GM23338 (cell line): ENCODE data around the gene ACO2. TPM values are rescaled to one million over a fixed set of nuclear protein-coding genes. Genes with fewer than 3 reads are reported as not detected.

Experiments used
- ATAC-seq: fragments of 200-7000 bp; cut with Tn5 transposase; 3 replicates; pipeline ENCODE4 v1.9.1; 2020
- DNase-seq: peaks from one replicate; pipeline ENCODE4 v3.0.0-alpha.2; 2015; ENCODE audit warnings: low spot score
- H2AFZ ChIP-seq: fragments of 200-600 bp; sonication (generic); 2 replicates; pipeline ENCODE4 v1.8.0; 2016; ENCODE audit warnings: antibody characterized with exemption, mild to moderate bottlenecking, moderate library complexity
- H3F3A ChIP-seq: fragments of 200-600 bp; sonication (generic); replicated peaks from 2 replicates; pipeline ENCODE4 v1.8.0; 2017; ENCODE audit warnings: antibody characterized with exemption, mixed run types, low read depth
- H3K27ac ChIP-seq: fragments of 200-600 bp; sonication (generic); 2 replicates; pipeline ENCODE4 v1.6.1; 2016; ENCODE audit warnings: low read depth
- H3K27me3 ChIP-seq: fragments of 200-600 bp; sonication (generic); 2 replicates; pipeline ENCODE4 v1.8.0; 2016; ENCODE audit warnings: mild to moderate bottlenecking, mixed run types, moderate library complexity; ENCODE audit not compliant: insufficient read depth
- H3K36me3 ChIP-seq: fragments of 200-600 bp; sonication (generic); 2 replicates; pipeline ENCODE4 v1.8.0; 2016; ENCODE audit warnings: mild to moderate bottlenecking; ENCODE audit not compliant: insufficient read depth
- H3K4me1 ChIP-seq: fragments of 200-600 bp; sonication (generic); 2 replicates; pipeline ENCODE4 v1.8.0; 2016; ENCODE audit warnings: mild to moderate bottlenecking, moderate library complexity; ENCODE audit not compliant: insufficient read depth
- H3K4me2 ChIP-seq: fragments of 200-600 bp; sonication (generic); 2 replicates; pipeline ENCODE4 v1.7.1; 2017; ENCODE audit warnings: mixed run types
- H3K4me3 ChIP-seq: fragments of 200-600 bp; sonication (generic); 2 replicates; pipeline ENCODE4 v1.6.1; 2016; ENCODE audit warnings: mixed run types
- H3K79me2 ChIP-seq: fragments of 200-600 bp; sonication (generic); replicated peaks from 2 replicates; pipeline ENCODE4 v1.8.0; 2017; ENCODE audit warnings: mild to moderate bottlenecking; ENCODE audit not compliant: insufficient read depth
- H3K9me2 ChIP-seq: fragments of 200-600 bp; sonication (generic); 2 replicates; pipeline ENCODE4 v1.8.0; 2017; ENCODE audit not compliant: insufficient read depth
- H4K20me1 ChIP-seq: fragments of 200-600 bp; sonication (generic); replicated peaks from 2 replicates; pipeline ENCODE4 v1.8.0; 2017; ENCODE audit warnings: mild to moderate bottlenecking; ENCODE audit not compliant: insufficient read depth
- H3K27ac Mint-ChIP-seq: 2 replicates; pipeline ENCODE4 v1.8.0; 2020; ENCODE audit warnings: inconsistent platforms, mild to moderate bottlenecking, moderate library complexity, mixed read lengths
- H3K27me3 Mint-ChIP-seq: 3 replicates; pipeline ENCODE4 v1.8.0; 2022; ENCODE audit warnings: low read depth, mild to moderate bottlenecking, moderate library complexity, mixed read lengths, inconsistent platforms; ENCODE audit not compliant: insufficient read depth, poor library complexity
- H3K36me3 Mint-ChIP-seq: 3 replicates; pipeline ENCODE4 v1.8.0; 2021; ENCODE audit warnings: low read depth, mild to moderate bottlenecking, inconsistent platforms, moderate library complexity, mixed read lengths
- H3K4me1 Mint-ChIP-seq: 3 replicates; pipeline ENCODE4 v1.8.0; 2020; ENCODE audit warnings: mild to moderate bottlenecking, inconsistent platforms, mixed read lengths
- H3K4me3 Mint-ChIP-seq: 3 replicates; pipeline ENCODE4 v1.8.0; 2021; ENCODE audit warnings: moderate library complexity, mild to moderate bottlenecking, inconsistent platforms, mixed read lengths
- H3K9me3 Mint-ChIP-seq: 3 replicates; pipeline ENCODE4 v1.8.0; 2020; ENCODE audit warnings: moderate library complexity, mild to moderate bottlenecking, inconsistent platforms, mixed read lengths
- CREB1 ChIP-seq: fragments of 250-450 bp; sonication (Bioruptor Pico); IDR thresholded peaks from 2 replicates; pipeline ENCODE4 v1.5.0; 2020; ENCODE audit warnings: low read depth, mild to moderate bottlenecking, moderate library complexity
- EZH2phosphoT487 ChIP-seq: fragments of 200-600 bp; sonication (generic); IDR thresholded peaks from one replicate; pipeline ENCODE4 v1.8.1; 2018; ENCODE audit warnings: antibody characterized with exemption; ENCODE audit not compliant: unreplicated experiment
- JUNB ChIP-seq: IDR thresholded peaks from one replicate; pipeline ENCODE4 v1.6.1; 2016; ENCODE audit warnings: antibody characterized with exemption; ENCODE audit not compliant: unreplicated experiment
- STAT1 ChIP-seq: IDR thresholded peaks from one replicate; pipeline ENCODE4 v1.6.1; 2016; ENCODE audit warnings: antibody characterized with exemption; ENCODE audit not compliant: unreplicated experiment
- ZNF114 ChIP-seq: fragments of 250-450 bp; sonication (Bioruptor Pico); IDR thresholded peaks from 2 replicates; pipeline ENCODE4 v1.5.0; 2020; ENCODE audit warnings: mild to moderate bottlenecking, moderate library complexity
- ZNF331 ChIP-seq: fragments of 250-450 bp; sonication (Bioruptor Pico); IDR thresholded peaks from 2 replicates; pipeline ENCODE4 v1.5.0; 2020; ENCODE audit warnings: low read depth, mild to moderate bottlenecking, moderate library complexity
- polyA plus RNA-seq: library from polyadenylated mRNA; unstranded; fragments of >200 nt; fragmentation: Nextera tagmentation; extraction: Ambion mirVana; gene quantifications from 2 replicates; pipeline ENCODE4 v1.2.1, GENCODE V29; 2016
- total RNA-seq: library from RNA; depleted of rRNA; stranded (reverse); fragments of >200 nt; shearing (Covaris generic); gene quantifications from 2 replicates; pipeline ENCODE4 v1.2.3, GENCODE V29; 2014
- TF ChIP-seq, protein P1 (sequence below), 2 experiments: fragments of 200-600 bp in 1 of 2; sonication (generic) in 1 of 2; conservative IDR thresholded peaks; 2 replicates each; pipeline versions ENCODE4 v1.5.1 to v1.6.1; 2016 to 2017; ENCODE audit warnings: antibody characterized with exemption in 2 of 2, low read depth in 2 of 2, mild to moderate bottlenecking in 2 of 2, moderate library complexity in 1 of 2
- TF ChIP-seq, protein P2 (sequence below): fragments of 250-450 bp; sonication (Bioruptor Pico); IDR thresholded peaks from 2 replicates; pipeline ENCODE4 v1.5.0; 2020; ENCODE audit warnings: mild to moderate bottlenecking, moderate library complexity

ACO2 gene
- total and polyA plus RNA-seq, 2 experiments from 2014 or later = 36.2 to 79.7 TPM

DNA sequence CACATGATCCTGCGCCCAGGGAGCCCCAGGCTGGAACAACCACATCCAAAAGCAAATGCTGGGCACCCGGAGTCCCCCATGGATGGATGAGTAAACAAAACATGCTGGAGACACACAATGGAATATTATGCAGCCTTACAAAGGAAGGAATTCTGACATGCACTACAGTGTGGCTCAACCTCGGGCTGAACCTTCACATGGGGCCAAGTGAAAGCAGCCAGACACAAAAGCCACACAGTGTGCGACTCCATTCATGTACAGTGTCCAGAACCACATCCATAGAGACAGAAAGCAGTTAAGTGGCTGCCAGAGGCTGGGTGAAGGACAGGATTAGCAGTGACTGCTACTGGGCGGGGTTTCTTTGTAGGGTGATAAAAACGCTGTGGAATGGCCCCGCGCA, 65.3 kb downstream of the ACO2 start:
- H3K27ac ChIP-seq = no peak overlapping the region
- H3K36me3 Mint-ChIP-seq = peaks cover 55% of the 10 kb centered on the region

DNA sequence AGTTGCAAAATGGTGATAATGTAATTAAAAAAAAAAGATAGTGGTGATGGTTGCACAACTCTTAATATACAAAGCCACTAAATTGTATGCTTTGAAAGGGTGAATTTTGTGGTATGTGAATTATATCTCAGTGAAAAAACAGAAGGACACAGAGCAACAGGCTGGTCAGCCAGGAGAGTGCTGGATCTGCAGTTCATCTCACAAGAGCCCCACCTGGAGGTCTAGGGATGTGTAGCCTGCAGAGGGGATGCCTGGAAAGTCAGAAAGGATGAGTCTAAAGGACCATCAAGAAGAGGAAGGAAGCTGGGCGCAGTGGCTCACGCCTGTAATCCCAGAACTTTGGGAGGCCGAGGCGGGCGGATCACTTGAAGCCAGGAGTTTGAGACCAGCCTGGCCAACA, 66.3 kb downstream of the ACO2 start:
- H3K4me3 ChIP-seq = no peak overlapping the region
- peaks cover 11% of the 10 kb centered on the region for H3F3A ChIP-seq
- peaks cover 16% of the 10 kb centered on the region; the same call in 1 of the 2 replicates for H3K79me2 ChIP-seq
- peaks cover 60% of the 10 kb centered on the region for H3K36me3 Mint-ChIP-seq
- H3K9me3 Mint-ChIP-seq = no peaks in the 10 kb centered on the region
- H3K4me3 Mint-ChIP-seq = no peak overlapping the region; the same call in 2 of the 3 replicates
- peaks cover 10% of the 10 kb centered on the region; the same call in 1 of the 2 replicates for H3K36me3 ChIP-seq
- ATAC-seq (peak; percentile 58), DNase-seq (peak; percentile 75)
- peaks cover 12% of the 10 kb centered on the region for H4K20me1 ChIP-seq
- H3K4me1 Mint-ChIP-seq = peaks cover 13% of the 10 kb centered on the region
- no peak for TF ChIP-seq ZNF331 (CRISPR knock-in tag)
- TF ChIP-seq, protein P1, sequence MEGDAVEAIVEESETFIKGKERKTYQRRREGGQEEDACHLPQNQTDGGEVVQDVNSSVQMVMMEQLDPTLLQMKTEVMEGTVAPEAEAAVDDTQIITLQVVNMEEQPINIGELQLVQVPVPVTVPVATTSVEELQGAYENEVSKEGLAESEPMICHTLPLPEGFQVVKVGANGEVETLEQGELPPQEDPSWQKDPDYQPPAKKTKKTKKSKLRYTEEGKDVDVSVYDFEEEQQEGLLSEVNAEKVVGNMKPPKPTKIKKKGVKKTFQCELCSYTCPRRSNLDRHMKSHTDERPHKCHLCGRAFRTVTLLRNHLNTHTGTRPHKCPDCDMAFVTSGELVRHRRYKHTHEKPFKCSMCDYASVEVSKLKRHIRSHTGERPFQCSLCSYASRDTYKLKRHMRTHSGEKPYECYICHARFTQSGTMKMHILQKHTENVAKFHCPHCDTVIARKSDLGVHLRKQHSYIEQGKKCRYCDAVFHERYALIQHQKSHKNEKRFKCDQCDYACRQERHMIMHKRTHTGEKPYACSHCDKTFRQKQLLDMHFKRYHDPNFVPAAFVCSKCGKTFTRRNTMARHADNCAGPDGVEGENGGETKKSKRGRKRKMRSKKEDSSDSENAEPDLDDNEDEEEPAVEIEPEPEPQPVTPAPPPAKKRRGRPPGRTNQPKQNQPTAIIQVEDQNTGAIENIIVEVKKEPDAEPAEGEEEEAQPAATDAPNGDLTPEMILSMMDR (conservative IDR thresholded peaks at IDR 0.05; ENCODE audit: low read depth in 2 of 2) = peak; percentile 54 to 57
- TF ChIP-seq ZNF114 (CRISPR knock-in tag) = no peak
- TF ChIP-seq, protein P2, sequence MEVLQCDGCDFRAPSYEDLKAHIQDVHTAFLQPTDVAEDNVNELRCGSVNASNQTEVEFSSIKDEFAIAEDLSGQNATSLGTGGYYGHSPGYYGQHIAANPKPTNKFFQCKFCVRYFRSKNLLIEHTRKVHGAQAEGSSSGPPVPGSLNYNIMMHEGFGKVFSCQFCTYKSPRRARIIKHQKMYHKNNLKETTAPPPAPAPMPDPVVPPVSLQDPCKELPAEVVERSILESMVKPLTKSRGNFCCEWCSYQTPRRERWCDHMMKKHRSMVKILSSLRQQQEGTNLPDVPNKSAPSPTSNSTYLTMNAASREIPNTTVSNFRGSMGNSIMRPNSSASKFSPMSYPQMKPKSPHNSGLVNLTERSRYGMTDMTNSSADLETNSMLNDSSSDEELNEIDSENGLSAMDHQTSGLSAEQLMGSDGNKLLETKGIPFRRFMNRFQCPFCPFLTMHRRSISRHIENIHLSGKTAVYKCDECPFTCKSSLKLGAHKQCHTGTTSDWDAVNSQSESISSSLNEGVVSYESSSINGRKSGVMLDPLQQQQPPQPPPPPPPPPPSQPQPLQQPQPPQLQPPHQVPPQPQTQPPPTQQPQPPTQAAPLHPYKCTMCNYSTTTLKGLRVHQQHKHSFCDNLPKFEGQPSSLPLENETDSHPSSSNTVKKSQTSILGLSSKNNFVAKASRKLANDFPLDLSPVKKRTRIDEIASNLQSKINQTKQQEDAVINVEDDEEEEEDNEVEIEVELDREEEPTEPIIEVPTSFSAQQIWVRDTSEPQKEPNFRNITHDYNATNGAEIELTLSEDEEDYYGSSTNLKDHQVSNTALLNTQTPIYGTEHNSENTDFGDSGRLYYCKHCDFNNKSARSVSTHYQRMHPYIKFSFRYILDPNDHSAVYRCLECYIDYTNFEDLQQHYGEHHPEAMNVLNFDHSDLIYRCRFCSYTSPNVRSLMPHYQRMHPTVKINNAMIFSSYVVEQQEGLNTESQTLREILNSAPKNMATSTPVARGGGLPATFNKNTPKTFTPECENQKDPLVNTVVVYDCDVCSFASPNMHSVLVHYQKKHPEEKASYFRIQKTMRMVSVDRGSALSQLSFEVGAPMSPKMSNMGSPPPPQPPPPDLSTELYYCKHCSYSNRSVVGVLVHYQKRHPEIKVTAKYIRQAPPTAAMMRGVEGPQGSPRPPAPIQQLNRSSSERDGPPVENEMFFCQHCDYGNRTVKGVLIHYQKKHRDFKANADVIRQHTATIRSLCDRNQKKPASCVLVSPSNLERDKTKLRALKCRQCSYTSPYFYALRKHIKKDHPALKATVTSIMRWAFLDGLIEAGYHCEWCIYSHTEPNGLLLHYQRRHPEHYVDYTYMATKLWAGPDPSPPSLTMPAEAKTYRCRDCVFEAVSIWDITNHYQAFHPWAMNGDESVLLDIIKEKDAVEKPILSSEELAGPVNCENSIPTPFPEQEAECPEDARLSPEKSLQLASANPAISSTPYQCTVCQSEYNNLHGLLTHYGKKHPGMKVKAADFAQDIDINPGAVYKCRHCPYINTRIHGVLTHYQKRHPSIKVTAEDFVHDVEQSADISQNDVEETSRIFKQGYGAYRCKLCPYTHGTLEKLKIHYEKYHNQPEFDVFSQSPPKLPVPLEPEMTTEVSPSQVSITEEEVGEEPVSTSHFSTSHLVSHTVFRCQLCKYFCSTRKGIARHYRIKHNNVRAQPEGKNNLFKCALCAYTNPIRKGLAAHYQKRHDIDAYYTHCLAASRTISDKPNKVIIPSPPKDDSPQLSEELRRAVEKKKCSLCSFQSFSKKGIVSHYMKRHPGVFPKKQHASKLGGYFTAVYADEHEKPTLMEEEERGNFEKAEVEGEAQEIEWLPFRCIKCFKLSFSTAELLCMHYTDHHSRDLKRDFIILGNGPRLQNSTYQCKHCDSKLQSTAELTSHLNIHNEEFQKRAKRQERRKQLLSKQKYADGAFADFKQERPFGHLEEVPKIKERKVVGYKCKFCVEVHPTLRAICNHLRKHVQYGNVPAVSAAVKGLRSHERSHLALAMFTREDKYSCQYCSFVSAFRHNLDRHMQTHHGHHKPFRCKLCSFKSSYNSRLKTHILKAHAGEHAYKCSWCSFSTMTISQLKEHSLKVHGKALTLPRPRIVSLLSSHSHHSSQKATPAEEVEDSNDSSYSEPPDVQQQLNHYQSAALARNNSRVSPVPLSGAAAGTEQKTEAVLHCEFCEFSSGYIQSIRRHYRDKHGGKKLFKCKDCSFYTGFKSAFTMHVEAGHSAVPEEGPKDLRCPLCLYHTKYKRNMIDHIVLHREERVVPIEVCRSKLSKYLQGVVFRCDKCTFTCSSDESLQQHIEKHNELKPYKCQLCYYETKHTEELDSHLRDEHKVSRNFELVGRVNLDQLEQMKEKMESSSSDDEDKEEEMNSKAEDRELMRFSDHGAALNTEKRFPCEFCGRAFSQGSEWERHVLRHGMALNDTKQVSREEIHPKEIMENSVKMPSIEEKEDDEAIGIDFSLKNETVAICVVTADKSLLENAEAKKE (CRISPR knock-in tag) = no peak
- TF ChIP-seq JUNB = no peak
- no peaks in the 10 kb centered on the region for H3K27me3 ChIP-seq
- H3K4me2 ChIP-seq = no peak overlapping the region
- no peak overlapping the region for H3K27ac Mint-ChIP-seq
- no peak overlapping the region for H3K27ac ChIP-seq
- peaks cover 7% of the 10 kb centered on the region for H3K27me3 Mint-ChIP-seq
- H2AFZ ChIP-seq = no peak overlapping the region
- H3K4me1 ChIP-seq = peaks cover 3% of the 10 kb centered on the region; the same call in 1 of the 2 replicates
- no peaks in the 10 kb centered on the region for H3K9me2 ChIP-seq

More for the DNA sequence above, 65.3 kb downstream of the ACO2 start:
- Mint-ChIP-seq H3K4me3 (no peak overlapping the region; the same call in 2 of the 3 replicates), H3K27ac (no peak overlapping the region), H3K4me1 (peaks cover 13% of the 10 kb centered on the region), H3K9me3 (no peaks in the 10 kb centered on the region), H3K27me3 (peaks cover 12% of the 10 kb centered on the region)
- H3K36me3 ChIP-seq = peaks cover 11% of the 10 kb centered on the region; the same call in 1 of the 2 replicates
- no peak overlapping the region for H3K4me2 ChIP-seq
- DNase-seq = no peak
- H3K9me2 ChIP-seq = no peaks in the 10 kb centered on the region
- TF ChIP-seq STAT1 (no peak), CREB1 (CRISPR knock-in tag) (no peak), EZH2phosphoT487 (no peak), JUNB (no peak)
- H3K27me3 ChIP-seq = no peaks in the 10 kb centered on the region
- H4K20me1 ChIP-seq = peaks cover 12% of the 10 kb centered on the region
- H2AFZ ChIP-seq = no peak overlapping the region
- peaks cover 10% of the 10 kb centered on the region for H3F3A ChIP-seq
- peaks cover 11% of the 10 kb centered on the region; the same call in 1 of the 2 replicates for H3K79me2 ChIP-seq
- no peak overlapping the region for H3K4me3 ChIP-seq
- peaks cover 3% of the 10 kb centered on the region; the same call in 1 of the 2 replicates for H3K4me1 ChIP-seq
- ATAC-seq = no peak
